Activated CD8-positive, alpha-beta T cell treated with anti-CD3 and anti-CD28 coated beads, Interleukin-2, amount 10 ng/mL, durations not matched to agents 7 days and 5 days (primary cell): ENCODE data around the gene ITIH2. TPM values are rescaled to one million over a fixed set of nuclear protein-coding genes. Genes with fewer than 3 reads are reported as not detected.
"Not testable (repeated sequence)": the region's sequence is repeated elsewhere in the genome, so short reads cannot be mapped to it uniquely, and the experiment has no call there.

ENCODE experiments used
- ATAC-seq: fragments of 150-1000 bp; cut with Tn5 transposase; one replicate; pipeline ENCODE4 v1.10.0; 2021; ENCODE audit warnings: moderate library complexity
- CTCF ChIA-PET: fragments of 350-600 bp; sonication (Branson Sonifier 250); formaldehyde crosslinking; loops from one replicate; lab custom pipeline; 2021; ENCODE audit warnings: antibody characterized with exemption; lab: Charles Lee
- POLR2A ChIA-PET: fragments of 350-600 bp; sonication (Branson Sonifier 250); formaldehyde crosslinking; loops from one replicate; lab custom pipeline; 2021; ENCODE audit warnings: antibody characterized with exemption; lab: Charles Lee
- DNase-seq: peaks from one replicate; pipeline ENCODE4 v3.0.0-alpha.2; 2020
- H3K27ac Mint-ChIP-seq: one replicate; pipeline ENCODE4 v1.8.0; 2021; ENCODE audit warnings: mild to moderate bottlenecking, mixed read lengths
- H3K27me3 Mint-ChIP-seq: one replicate; pipeline ENCODE4 v1.8.0; 2021; ENCODE audit warnings: low read depth, mixed read lengths
- H3K36me3 Mint-ChIP-seq: one replicate; pipeline ENCODE4 v1.8.0; 2021; ENCODE audit warnings: low read depth, mixed read lengths
- H3K4me1 Mint-ChIP-seq: one replicate; pipeline ENCODE4 v1.8.0; 2021; ENCODE audit warnings: low read depth, mixed read lengths
- H3K4me3 Mint-ChIP-seq: one replicate; pipeline ENCODE4 v1.8.0; 2021; ENCODE audit warnings: mild to moderate bottlenecking, mixed read lengths
- H3K9me3 Mint-ChIP-seq: one replicate; pipeline ENCODE4 v1.8.0; 2022; ENCODE audit warnings: mixed read lengths; ENCODE audit not compliant: insufficient read depth
- total RNA-seq, 2 experiments: library from RNA; stranded (reverse); gene quantifications; one replicate each; pipeline ENCODE4 v1.2.3, GENCODE V29; 2021

ITIH2 gene
- total RNA-seq, 2 experiments from 2014 or later = not detected

- DNase-seq = peak; percentile 42
- CTCF ChIA-PET = interaction anchor here (1.2 to 2.3 kb wide), 6 partner anchors 15 to 1453 kb away, joined by 3 to 10 read pairs (median 4); partner anchors contain the start of gene TAF3
- H3K4me3 Mint-ChIP-seq = no peak overlapping the region
- H3K27me3 Mint-ChIP-seq = no peaks in the 10 kb centered on the region
- H3K9me3 Mint-ChIP-seq = no peaks in the 10 kb centered on the region
- no peak overlapping the region for H3K27ac Mint-ChIP-seq
- H3K36me3 Mint-ChIP-seq = peaks cover 55% of the 10 kb centered on the region
- peak; percentile 58 for ATAC-seq
- H3K4me1 Mint-ChIP-seq = no peaks in the 10 kb centered on the region
- POLR2A ChIA-PET = interaction anchor here (1.6 to 1.7 kb wide), 2 partner anchors 31 to 62 kb away, joined by 4 to 6 read pairs; partner anchors contain the start of genes ATP5F1C, KIN and TAF3
Measured at GRCh38 chr10:7756360-7756992, 53.4 kb downstream of the ITIH2 start.

GRCh38 chr10:7763929-7764328 is 60.8 kb downstream of the ITIH2 start:
- H3K27me3 Mint-ChIP-seq = no peaks in the 10 kb centered on the region
- no peak overlapping the region for H3K4me3 Mint-ChIP-seq
- H3K4me1 Mint-ChIP-seq = no peaks in the 10 kb centered on the region
- ChIA-PET POLR2A (no interaction called here), CTCF (interaction anchor here (1.1 kb wide), 1 partner anchor 10 kb away, joined by 3 read pairs; no protein-coding TSS in a partner anchor)
- no peak overlapping the region for H3K27ac Mint-ChIP-seq
- no peaks in the 10 kb centered on the region for H3K9me3 Mint-ChIP-seq
- ATAC-seq (no peak), DNase-seq (no peak)
- peaks cover 53% of the 10 kb centered on the region for H3K36me3 Mint-ChIP-seq

DNA sequence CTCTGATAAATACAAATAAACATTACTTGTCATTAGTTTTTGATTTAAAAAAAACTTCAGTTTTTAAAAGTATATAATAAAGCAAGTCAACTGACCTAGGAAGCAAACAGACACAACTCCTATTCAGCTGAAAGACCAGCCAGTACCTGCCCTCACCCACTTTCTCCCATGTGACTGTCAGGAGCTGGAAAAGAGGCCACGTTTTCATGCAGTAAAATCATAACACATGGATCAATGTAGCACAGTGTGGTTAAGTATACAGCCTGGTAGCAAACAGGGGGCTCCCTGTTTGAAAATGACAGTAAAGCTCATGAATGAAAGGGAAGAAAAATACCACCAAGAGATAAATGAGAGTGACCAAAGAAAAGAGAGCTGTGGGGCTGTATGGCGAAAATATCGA is 63.1 kb downstream of the ITIH2 start:
- H3K27ac Mint-ChIP-seq = no peak overlapping the region
- H3K9me3 Mint-ChIP-seq = no peaks in the 10 kb centered on the region
- no peaks in the 10 kb centered on the region for H3K27me3 Mint-ChIP-seq
- CTCF ChIA-PET = no interaction called here
- POLR2A ChIA-PET = no interaction called here
- no peak overlapping the region for H3K4me3 Mint-ChIP-seq
- H3K36me3 Mint-ChIP-seq = peaks cover 54% of the 10 kb centered on the region
- ATAC-seq (no peak), DNase-seq (no peak)
- H3K4me1 Mint-ChIP-seq = peaks cover 5% of the 10 kb centered on the region

DNA sequence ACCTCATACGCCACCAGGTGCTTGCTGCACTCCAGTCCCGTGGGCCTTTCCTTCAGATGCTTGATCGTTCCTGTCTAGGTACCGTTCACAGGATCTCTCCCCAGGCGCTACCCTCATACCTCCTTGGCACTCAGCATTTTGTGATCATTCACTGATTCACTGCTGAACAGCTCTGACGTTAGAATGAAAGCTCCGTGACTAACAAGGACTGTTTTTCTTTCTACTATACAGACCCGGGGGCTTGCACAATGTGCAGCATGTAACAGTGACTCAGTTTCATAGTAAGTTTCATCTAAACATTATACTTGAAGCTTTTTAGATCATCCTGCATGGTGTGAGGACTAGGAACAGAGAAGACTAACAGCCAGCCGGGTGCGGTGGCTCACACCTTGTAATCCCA is 64.1 kb downstream of the ITIH2 start:
- no peak overlapping the region for H3K4me3 Mint-ChIP-seq
- DNase-seq = no peak
- no peaks in the 10 kb centered on the region for H3K9me3 Mint-ChIP-seq
- ChIA-PET POLR2A (interaction anchor here (0.6 kb wide), 1 partner anchor 903 kb away, joined by 4 read pairs; no protein-coding TSS in a partner anchor), CTCF (no interaction called here)
- H3K36me3 Mint-ChIP-seq = peaks cover 52% of the 10 kb centered on the region
- no peak for ATAC-seq
- H3K27ac Mint-ChIP-seq = no peak overlapping the region
- H3K4me1 Mint-ChIP-seq = peaks cover 8% of the 10 kb centered on the region
- H3K27me3 Mint-ChIP-seq = no peaks in the 10 kb centered on the region

DNA sequence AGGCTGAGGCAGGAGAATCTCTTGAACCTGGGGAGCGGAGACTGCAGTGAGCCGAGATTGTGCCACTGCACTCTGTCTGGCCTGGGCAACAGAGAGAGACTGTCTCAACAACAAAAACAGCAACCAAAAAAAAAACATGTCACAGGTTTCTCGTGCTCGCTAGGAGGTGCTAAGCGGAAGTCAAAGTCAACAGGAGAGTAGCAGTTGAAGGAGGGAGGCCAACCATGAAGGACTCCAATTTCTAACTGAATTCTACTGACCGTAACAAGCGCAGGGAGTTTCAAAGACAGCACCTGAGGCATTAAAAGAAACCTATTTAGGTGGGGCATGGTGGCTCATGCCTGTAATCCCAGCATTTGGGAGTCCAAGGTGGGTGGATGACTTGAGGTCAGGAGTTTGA is 65.3 kb downstream of the ITIH2 start:
- Mint-ChIP-seq H3K27me3 (no peaks in the 10 kb centered on the region), H3K4me1 (peaks cover 8% of the 10 kb centered on the region), H3K27ac (no peak overlapping the region), H3K9me3 (no peaks in the 10 kb centered on the region), H3K4me3 (no peak overlapping the region), H3K36me3 (peaks cover 46% of the 10 kb centered on the region)
- DNase-seq (no peak), ATAC-seq (no peak)
- CTCF ChIA-PET = no interaction called here
- POLR2A ChIA-PET = no interaction called here

DNA sequence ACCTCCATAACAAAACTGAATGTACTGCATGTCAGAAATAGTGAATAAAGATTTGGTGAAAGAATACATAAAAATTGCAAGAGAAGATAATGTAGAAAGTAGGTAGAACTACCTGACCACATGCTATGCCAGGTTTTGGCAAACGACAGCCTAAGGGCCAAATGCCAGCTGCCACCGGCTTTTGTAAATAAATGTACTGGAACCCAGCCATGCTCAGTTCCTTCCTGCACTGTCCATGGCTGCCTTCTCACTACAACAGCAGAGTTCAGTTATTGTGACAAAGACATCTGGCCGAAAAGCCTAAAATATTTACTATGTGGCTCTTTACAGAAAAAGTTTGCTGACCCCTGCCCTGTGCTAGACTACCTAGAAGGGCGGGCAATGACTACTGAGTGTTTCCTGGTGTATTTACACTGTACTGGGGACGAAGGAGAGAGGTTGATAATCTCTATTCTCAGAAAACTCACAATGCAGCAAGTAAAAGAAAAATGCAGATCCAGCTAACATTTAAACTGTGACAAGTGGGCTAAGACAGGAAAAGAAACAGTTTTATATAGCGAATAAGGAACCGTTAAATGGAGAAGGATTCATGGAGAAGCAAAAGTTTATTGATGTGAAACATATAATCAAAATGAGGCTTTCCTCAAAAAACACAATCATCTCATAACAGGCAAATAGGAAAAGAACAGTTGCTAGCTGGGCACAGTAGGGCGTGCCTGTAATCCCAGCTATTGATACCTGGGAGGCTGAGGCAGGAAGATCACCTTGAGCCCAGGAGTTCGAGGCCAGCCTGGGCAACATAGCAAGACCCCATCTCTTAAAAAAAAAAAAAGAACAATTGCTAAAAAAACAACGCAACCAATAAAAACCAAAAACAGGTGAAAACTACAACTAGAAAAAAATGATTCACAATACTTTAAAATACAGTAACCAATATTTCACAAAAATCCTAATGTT is 71.0 kb downstream of the ITIH2 start:
- H3K9me3 Mint-ChIP-seq = no peaks in the 10 kb centered on the region
- ATAC-seq = no peak
- no peak overlapping the region for H3K27ac Mint-ChIP-seq
- ChIA-PET CTCF (no interaction called here), POLR2A (no interaction called here)
- H3K4me3 Mint-ChIP-seq = no peak overlapping the region
- no peak for DNase-seq
- no peaks in the 10 kb centered on the region for H3K27me3 Mint-ChIP-seq
- H3K4me1 Mint-ChIP-seq = peaks cover 8% of the 10 kb centered on the region
- H3K36me3 Mint-ChIP-seq = peaks cover 40% of the 10 kb centered on the region

DNA sequence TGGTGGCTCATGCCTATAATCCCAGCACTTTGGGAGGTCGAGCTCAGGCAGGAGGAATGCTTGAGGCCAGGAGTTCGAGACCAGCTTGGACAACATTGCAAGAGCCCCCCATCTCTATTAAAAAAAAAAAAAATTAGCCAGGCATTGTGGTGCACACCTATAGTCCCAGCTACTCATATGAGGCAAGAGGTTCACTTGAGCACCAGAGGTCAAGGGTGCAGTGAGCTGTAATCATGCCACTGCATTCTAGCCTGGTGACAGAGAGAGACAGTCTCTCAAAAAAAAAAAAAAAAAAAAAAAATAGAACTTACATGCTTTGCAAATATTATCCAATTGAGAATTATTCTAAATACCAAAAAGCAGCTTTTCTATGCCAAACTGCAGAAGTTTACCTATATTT is 73.7 kb downstream of the ITIH2 start:
- no peak for ATAC-seq
- Mint-ChIP-seq H3K27me3 (no peaks in the 10 kb centered on the region), H3K36me3 (peaks cover 42% of the 10 kb centered on the region), H3K4me3 (no peak overlapping the region), H3K4me1 (peaks cover 1% of the 10 kb centered on the region), H3K27ac (no peak overlapping the region), H3K9me3 (no peaks in the 10 kb centered on the region)
- CTCF ChIA-PET = no interaction called here
- DNase-seq = no peak
- POLR2A ChIA-PET = no interaction called here

DNA sequence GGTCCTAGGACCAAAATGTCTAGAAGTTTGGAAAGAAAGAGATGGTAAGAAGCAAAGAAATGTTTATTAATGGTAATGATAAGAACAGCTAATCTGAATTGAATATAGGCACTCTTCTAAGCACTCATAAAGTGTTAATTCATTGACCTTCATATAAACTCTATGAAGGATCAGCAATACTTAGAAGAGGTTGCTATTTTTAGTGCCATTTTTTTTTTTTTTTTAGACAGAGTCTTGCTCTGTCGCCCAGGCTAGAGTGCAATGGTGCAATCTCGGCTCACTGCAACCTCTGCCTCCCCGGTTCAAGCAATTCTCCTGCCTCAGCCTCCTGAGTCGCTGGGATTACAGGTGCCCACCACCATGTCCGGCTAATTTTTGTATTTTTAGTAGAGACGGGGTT is 79.1 kb downstream of the ITIH2 start:
- H3K27me3 Mint-ChIP-seq, DNase-seq, ATAC-seq, H3K27ac Mint-ChIP-seq, POLR2A ChIA-PET, H3K4me3 Mint-ChIP-seq, H3K4me1 Mint-ChIP-seq, H3K9me3 Mint-ChIP-seq, CTCF ChIA-PET: not testable (repeated sequence)
- peaks cover 37% of the 10 kb centered on the region for H3K36me3 Mint-ChIP-seq

GRCh38 chr10:7786430-7786829 is 83.3 kb downstream of the ITIH2 start:
- no peak overlapping the region for H3K4me3 Mint-ChIP-seq
- H3K27me3 Mint-ChIP-seq = no peaks in the 10 kb centered on the region
- POLR2A ChIA-PET = no interaction called here
- peaks cover 32% of the 10 kb centered on the region for H3K4me1 Mint-ChIP-seq
- CTCF ChIA-PET = no interaction called here
- H3K36me3 Mint-ChIP-seq = peaks cover 22% of the 10 kb centered on the region
- no peaks in the 10 kb centered on the region for H3K9me3 Mint-ChIP-seq
- H3K27ac Mint-ChIP-seq = no peak overlapping the region
- ATAC-seq (no peak), DNase-seq (no peak)

GRCh38 chr10:7787150-7787856 is 84.2 kb downstream of the ITIH2 start:
- no peaks in the 10 kb centered on the region for H3K27me3 Mint-ChIP-seq
- H3K27ac Mint-ChIP-seq = no peak overlapping the region
- ATAC-seq (peak; percentile 10), DNase-seq (peak; percentile 26)
- no peak overlapping the region for H3K4me3 Mint-ChIP-seq
- ChIA-PET CTCF (interaction anchor here (0.8 to 1.9 kb wide), 5 partner anchors 11 to 262 kb away, joined by 3 to 11 read pairs (median 4); partner anchors contain the start of gene TAF3), POLR2A (interaction anchor here (0.5 to 2.2 kb wide), 8 partner anchors 9 to 593 kb away, joined by 3 to 36 read pairs (median 4); partner anchors contain the start of gene TAF3)
- H3K36me3 Mint-ChIP-seq = peaks cover 30% of the 10 kb centered on the region
- peaks cover 40% of the 10 kb centered on the region for H3K4me1 Mint-ChIP-seq
- H3K9me3 Mint-ChIP-seq = no peaks in the 10 kb centered on the region

- ChIA-PET CTCF (interaction anchor here (0.7 to 1.9 kb wide), 6 partner anchors 12 to 263 kb away, joined by 3 to 11 read pairs (median 4); partner anchors contain the start of gene TAF3), POLR2A (interaction anchor here (0.5 to 2.2 kb wide), 11 partner anchors 8 to 593 kb away, joined by 3 to 36 read pairs (median 3); partner anchors contain the start of gene TAF3)
- H3K36me3 Mint-ChIP-seq = peaks cover 34% of the 10 kb centered on the region
- no peaks in the 10 kb centered on the region for H3K27me3 Mint-ChIP-seq
- no peak within 1 kb of the TSS for H3K4me3 Mint-ChIP-seq
- DNase-seq (peak; percentile 98), ATAC-seq (peak; percentile 95)
- no peak within 1 kb of the TSS for H3K27ac Mint-ChIP-seq
- no peaks in the 10 kb centered on the region for H3K9me3 Mint-ChIP-seq
- peaks cover 47% of the 10 kb centered on the region for H3K4me1 Mint-ChIP-seq
Measured at GRCh38 chr10:7787857-7788638, 84.9 kb downstream of the ITIH2 start, which contains the start of the genes ATP5F1C and KIN. ATP5F1C (plus strand) TSS chr10:7788177; CDS start chr10:7788208, 31 bp downstream. KIN (minus strand) TSS chr10:7787993; CDS start chr10:7787933, 60 bp downstream.
